ENCODE data around the gene FHIT. TPM values are rescaled to one million over a fixed set of nuclear protein-coding genes. Genes with fewer than 3 reads are reported as not detected.

FHIT gene
- total RNA-seq, 4 donors from 2014 or later, result 4.4 to 10.6 (median 8.4) TPM

Small RNA genes lying within 50 kb of the gene (small RNA-seq; reads per million reads assigned to genes)
- gene MIR548BB, result not detected
- not detected for gene RF00012

All from subcutaneous adipose tissue (tissue), 4 donors.